H1 (cell line): Measurements from ENCODE around the gene ZNF469. TPM values are rescaled to one million over a fixed set of nuclear protein-coding genes. Genes with fewer than 3 reads are reported as not detected.

ENCODE experiments used
- CTCF ChIA-PET: fragments of 300-600 bp; sonication (Branson Sonifier 250); formaldehyde crosslinking; loops from one replicate; lab custom pipeline; 2021; ENCODE audit not compliant: partially characterized antibody; lab: Charles Lee
- POLR2A ChIA-PET: fragments of 300-600 bp; sonication (Branson Sonifier 250); formaldehyde crosslinking; loops from one replicate; lab custom pipeline; 2021; ENCODE audit warnings: inconsistent platforms; ENCODE audit not compliant: partially characterized antibody; lab: Charles Lee
- DNase-seq, 2 experiments: peaks; one replicate each; pipeline versions ENCODE4 v3.0.0 to v3.0.0-alpha.2; 2010 to 2022; ENCODE audit warnings: low spot score in 2 of 2, low read depth in 1 of 2, mixed read lengths in 1 of 2
- FAIRE-seq: peaks from 2 replicates; lab custom pipeline; 2011; peaks lifted over from hg19 to GRCh38; lab: Jason Lieb, UNC
- H2AFZ ChIP-seq: 2 replicates; pipeline ENCODE4 v1.8.1; 2012; ENCODE audit warnings: low read length, inconsistent platforms
- H2AK5ac ChIP-seq: 2 replicates; pipeline ENCODE4 v1.6.1; 2013; ENCODE audit warnings: low read depth, low read length
- H2BK120ac ChIP-seq: replicated peaks from 2 replicates; pipeline ENCODE3; 2013; ENCODE audit warnings: low read depth, low read length, inconsistent platforms
- H2BK12ac ChIP-seq: 2 replicates; pipeline ENCODE4 v1.6.1; 2013; ENCODE audit warnings: low read depth, low read length
- H2BK15ac ChIP-seq: 2 replicates; pipeline ENCODE4 v1.6.1; 2013; ENCODE audit warnings: low read length
- H2BK20ac ChIP-seq: 2 replicates; pipeline ENCODE4 v1.6.1; 2013; ENCODE audit warnings: low read length
- H2BK5ac ChIP-seq: 2 replicates; pipeline ENCODE4 v1.6.1; 2013; ENCODE audit warnings: low read depth, low read length
- H3K14ac ChIP-seq: 2 replicates; pipeline ENCODE4 v1.6.1; 2013; ENCODE audit warnings: inconsistent platforms; ENCODE audit not compliant: insufficient read length
- H3K18ac ChIP-seq: 2 replicates; pipeline ENCODE4 v1.6.1; 2013; ENCODE audit warnings: low read length; ENCODE audit errors: extremely low read depth
- H3K23ac ChIP-seq: 2 replicates; pipeline ENCODE4 v1.6.1; 2013; ENCODE audit warnings: inconsistent platforms; ENCODE audit not compliant: insufficient read length
- H3K23me2 ChIP-seq: 2 replicates; pipeline ENCODE4 v1.6.1; 2013; ENCODE audit warnings: low read depth, low read length
- H3K27ac ChIP-seq: 2 replicates; pipeline ENCODE4 v1.6.1; 2011; ENCODE audit warnings: low read depth, low read length, inconsistent platforms
- H3K27me3 ChIP-seq, 4 experiments: replicated peaks in 1 of 4; 1 replicate in 1 of 4; 2 replicates in 3 of 4; pipeline versions ENCODE4 v1.6.1 to v1.8.1; 2011 to 2013; ENCODE audit warnings: low read length in 3 of 4, mild to moderate bottlenecking in 3 of 4, inconsistent platforms in 2 of 4, mixed read lengths in 2 of 4, moderate library complexity in 1 of 4; ENCODE audit not compliant: control insufficient read depth in 3 of 4, insufficient read depth in 3 of 4; ENCODE audit errors: extremely low read depth in 1 of 4
- H3K36me3 ChIP-seq, 4 experiments: 2 replicates each; pipeline versions ENCODE4 v1.6.1 to v1.8.1; 2011 to 2013; ENCODE audit warnings: mild to moderate bottlenecking in 4 of 4, low read length in 3 of 4, moderate library complexity in 2 of 4, control low read depth in 1 of 4, inconsistent platforms in 1 of 4; ENCODE audit not compliant: insufficient read depth in 4 of 4, control insufficient read depth in 2 of 4
- H3K4ac ChIP-seq: replicated peaks from 2 replicates; pipeline ENCODE3; 2013; ENCODE audit warnings: low read length, low read depth, mixed read lengths, inconsistent platforms; ENCODE audit not compliant: insufficient read length
- H3K4me1 ChIP-seq, 4 experiments: replicated peaks in 1 of 4; 1 replicate in 1 of 4; 2 replicates in 3 of 4; pipeline versions ENCODE4 v1.6.1 to v1.8.1; 2011 to 2013; ENCODE audit warnings: low read length in 3 of 4, inconsistent platforms in 2 of 4, mixed read lengths in 1 of 4; ENCODE audit not compliant: insufficient read depth in 4 of 4, control insufficient read depth in 3 of 4
- H3K4me2 ChIP-seq, 2 experiments: 2 replicates each; pipeline versions ENCODE4 v1.6.1 to v1.8.1; 2011 to 2013; ENCODE audit warnings: low read depth in 2 of 2, low read length in 2 of 2, control low read depth in 1 of 2, inconsistent platforms in 1 of 2, mild to moderate bottlenecking in 1 of 2; ENCODE audit not compliant: insufficient read depth in 1 of 2
- H3K4me3 ChIP-seq, 4 experiments: fragments of 200-600, 300-600 bp in 1 of 4; sonication (generic), shearing (Covaris generic), sonication (Bioruptor Twin) in 1 of 4; 2 replicates each; pipeline versions ENCODE4 v1.5.1 to v1.8.1; 2011 to 2016; ENCODE audit warnings: low read length in 4 of 4, low read depth in 3 of 4, control low read depth in 2 of 4, inconsistent platforms in 2 of 4, mild to moderate bottlenecking in 2 of 4, mixed read lengths in 1 of 4, moderate library complexity in 1 of 4; ENCODE audit not compliant: insufficient read depth in 2 of 4; ENCODE audit errors: extremely low read depth in 1 of 4
- H3K56ac ChIP-seq: replicated peaks from 2 replicates; pipeline ENCODE3; 2013; ENCODE audit warnings: low read depth, mild to moderate bottlenecking, mixed read lengths, low read length, inconsistent platforms; ENCODE audit not compliant: insufficient read length
- H3K79me1 ChIP-seq: 2 replicates; pipeline ENCODE4 v1.6.1; 2013; ENCODE audit warnings: low read depth, low read length, control low read depth
- H3K79me2 ChIP-seq, 2 experiments: 2 replicates each; pipeline versions ENCODE4 v1.6.1 to v1.8.1; 2012 to 2013; ENCODE audit warnings: low read length in 2 of 2, mild to moderate bottlenecking in 2 of 2, inconsistent platforms in 1 of 2; ENCODE audit not compliant: insufficient read depth in 2 of 2, control insufficient read depth in 1 of 2
- H3K9ac ChIP-seq, 4 experiments: replicated peaks in 1 of 4; 1 replicate in 1 of 4; 2 replicates in 3 of 4; pipeline versions ENCODE4 v1.6.1 to v1.8.1; 2011 to 2013; ENCODE audit warnings: low read depth in 3 of 4, low read length in 3 of 4, control low read depth in 2 of 4, mild to moderate bottlenecking in 2 of 4, moderate library complexity in 2 of 4, inconsistent platforms in 1 of 4; ENCODE audit errors: extremely low read depth in 1 of 4
- H3K9me3 ChIP-seq, 2 experiments: 2 replicates each; pipeline versions ENCODE4 v1.6.1 to v1.8.1; 2012 to 2013; ENCODE audit warnings: mild to moderate bottlenecking in 2 of 2, moderate library complexity in 2 of 2, control low read depth in 1 of 2, inconsistent platforms in 1 of 2, low read depth in 1 of 2, low read length in 1 of 2, mixed read lengths in 1 of 2; ENCODE audit not compliant: insufficient read depth in 2 of 2
- H4K20me1 ChIP-seq, 2 experiments: replicated peaks in 1 of 2; 2 replicates each; pipeline versions ENCODE3 to v1.8.1; 2011 to 2013; ENCODE audit warnings: inconsistent platforms in 2 of 2, low read length in 2 of 2, mild to moderate bottlenecking in 1 of 2; ENCODE audit not compliant: insufficient read depth in 2 of 2, control insufficient read depth in 1 of 2
- H4K5ac ChIP-seq: 2 replicates; pipeline ENCODE4 v1.6.1; 2013; ENCODE audit warnings: low read length, low read depth, mixed read lengths, inconsistent platforms; ENCODE audit not compliant: insufficient read length
- H4K8ac ChIP-seq: 2 replicates; pipeline ENCODE4 v1.8.0; 2013; ENCODE audit warnings: mild to moderate bottlenecking, moderate library complexity, low read length, inconsistent platforms; ENCODE audit not compliant: insufficient read depth; ENCODE audit errors: extremely low read depth
- H4K91ac ChIP-seq: replicated peaks from 2 replicates; pipeline ENCODE3; 2013; ENCODE audit warnings: low read length, mixed read lengths, inconsistent platforms; ENCODE audit not compliant: insufficient read length
- FOSL1 ChIP-seq: IDR thresholded peaks from 2 replicates; pipeline ENCODE4 v1.6.1; 2011; ENCODE audit warnings: mild to moderate bottlenecking, low read depth, low read length, moderate library complexity; ENCODE audit not compliant: insufficient read depth
- POLR2AphosphoS5 ChIP-seq: IDR thresholded peaks from 2 replicates; pipeline ENCODE4 v1.6.1; 2011; ENCODE audit warnings: low read depth, low read length
- SUZ12 ChIP-seq: fragments of 200-600 bp; sonication (generic); IDR thresholded peaks from 2 replicates; pipeline ENCODE4 v1.6.1; 2012; ENCODE audit warnings: mild to moderate bottlenecking, inconsistent platforms, low read length, moderate library complexity, mixed read lengths
- TCF12 ChIP-seq: IDR thresholded peaks from 2 replicates; pipeline ENCODE4 v1.6.1; 2011; ENCODE audit warnings: low read depth, mild to moderate bottlenecking, low read length
- WGBS, 2 experiments: shearing (Covaris generic) in 1 of 2; methylation state at CpG; one replicate each; pipeline versions ENCODE4 v1.1.6 to v1.1.7; 2013 to 2015; ENCODE audit warnings: low lambda C conversion rate in 2 of 2, mixed read lengths in 2 of 2, inconsistent platforms in 1 of 2, low coverage in 1 of 2, missing lambda C conversion rate in 1 of 2; ENCODE audit not compliant: insufficient replicate concordance in 2 of 2, insufficient coverage in 1 of 2, insufficient read length in 1 of 2; ENCODE audit errors: extremely low coverage in 1 of 2, missing lambda C conversion rate in 1 of 2; 5-methylcytosine and 5-hydroxymethylcytosine counted together
- polyA plus RNA-seq, 7 experiments: library from polyadenylated mRNA; depleted of rRNA in 3 of 7; stranded (reverse) in 5 of 7; unstranded in 2 of 7; fragments of >200 nt in 5 of 7; fragments of 200-250 nt in 2 of 7; gene quantifications; 1 replicate in 5 of 7; 2 replicates in 1 of 7; 4 replicates in 1 of 7; pipeline versions ENCODE4 v1.2.1 to v1.2.3, GENCODE V29; 2011 to 2013; ENCODE audit warnings: missing spikeins in 2 of 7, mixed read lengths in 2 of 7
- total RNA-seq: library from RNA; stranded (reverse); fragmentation: NEBNext Ultra II Directional; extraction: Animal tissue kit (Norgen Biotek cat#: 25700); gene quantifications from 2 replicates; pipeline ENCODE4 v1.2.1, GENCODE V29; 2021
- TF ChIP-seq, protein P1 (sequence below): IDR thresholded peaks from 2 replicates; pipeline ENCODE4 v1.6.1; 2012; ENCODE audit warnings: inconsistent platforms
- TF ChIP-seq, protein P2 (sequence below): IDR thresholded peaks from 2 replicates; pipeline ENCODE4 v1.6.1; 2011; ENCODE audit warnings: low read length, improper control_type of control experiment
- TF ChIP-seq, protein P3 (sequence below), 3 experiments: IDR thresholded peaks; 1 replicate in 2 of 3; 2 replicates in 1 of 3; pipeline versions ENCODE4 v1.5.1 to v1.6.1; 2011; ENCODE audit warnings: low read length in 3 of 3, mild to moderate bottlenecking in 3 of 3, inconsistent platforms in 2 of 3, low read depth in 1 of 3, moderate library complexity in 1 of 3; ENCODE audit not compliant: insufficient read depth in 1 of 3; ENCODE audit errors: control extremely low read depth in 1 of 3

The ZNF469 gene
- total and polyA plus RNA-seq, 2 of the 8 experiments (the other 6 are each of a cell fraction or from before 2014, with no cell fraction given), result 0.30 to 1.8 TPM

DNA sequence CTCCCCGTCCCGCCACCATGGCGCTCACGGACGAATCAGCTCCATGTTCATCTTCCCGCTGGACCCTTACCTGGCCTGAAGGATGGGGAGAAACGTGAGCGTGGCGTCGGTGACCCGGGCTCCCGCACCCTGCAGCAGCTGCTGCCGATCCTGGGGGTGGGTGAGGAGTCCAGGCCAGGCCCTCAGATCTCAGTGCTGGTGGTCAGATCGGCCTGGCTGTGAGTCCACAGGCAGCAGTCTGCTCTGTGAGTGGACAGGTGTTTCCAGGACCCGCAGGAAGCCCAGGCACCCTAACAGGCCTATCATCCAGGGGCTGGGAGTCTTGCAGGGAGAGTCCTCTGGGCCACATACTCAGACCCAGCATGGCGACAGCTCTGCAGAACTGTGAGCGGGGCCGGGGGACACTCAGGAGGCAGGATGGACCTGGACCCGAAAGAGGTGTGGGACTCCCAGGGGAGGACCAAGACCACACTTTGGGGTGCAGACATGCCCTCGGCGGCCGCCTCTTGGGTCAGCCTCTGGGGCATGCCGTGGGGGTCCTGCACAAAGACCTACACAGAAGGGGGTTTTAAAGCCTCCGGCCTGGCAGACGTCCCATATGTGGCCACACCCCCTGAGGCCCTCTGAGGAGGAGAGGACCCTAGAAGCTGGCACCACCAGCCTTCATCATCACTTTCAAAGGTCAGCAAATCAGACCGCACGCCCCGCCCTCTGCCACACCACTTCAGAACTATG lies 27.2 kb upstream of the ZNF469 start:
- POLR2A ChIA-PET, result no interaction called here
- no peak overlapping the region for H2BK12ac ChIP-seq
- H3K4ac ChIP-seq, result no peak overlapping the region
- no peak overlapping the region for H2BK15ac ChIP-seq
- no peak overlapping the region for H4K8ac ChIP-seq
- no peak overlapping the region for H3K4me2 ChIP-seq
- no peak overlapping the region for H3K4me3 ChIP-seq
- no peaks in the 10 kb centered on the region for H4K20me1 ChIP-seq
- H3K9me3 ChIP-seq, result peaks cover under 1 to 4% of the 10 kb centered on the region in 2 experiments; a peak in 1 of 4 replicates
- H3K9ac ChIP-seq, result no peak overlapping the region
- no peaks in the 10 kb centered on the region for H3K79me2 ChIP-seq
- H3K27ac ChIP-seq, result no peak overlapping the region
- no peaks in the 10 kb centered on the region for H3K36me3 ChIP-seq
- no peak overlapping the region for H4K5ac ChIP-seq
- FAIRE-seq (no peak), DNase-seq (no peak)
- WGBS, 2 experiments, result 89% methylated on average over 28 of the region's 28 CpGs; no CpG with 5 or more reads in 1 of the 2 experiments
- CTCF ChIA-PET, result interaction anchor here (1.2 to 2.4 kb wide), 5 partner anchors 12 to 377 kb away, joined by 3 to 8 read pairs (median 3); no protein-coding TSS in a partner anchor
- H3K4me1 ChIP-seq, result peaks cover 0 to 21% (median 9%) of the 10 kb centered on the region in 4 experiments; a peak in 6 of 7 replicates
- H2BK20ac ChIP-seq, result no peak overlapping the region; the same call in 1 of the 2 replicates
- no peak overlapping the region for H2AFZ ChIP-seq
- H2BK5ac ChIP-seq, result no peak overlapping the region
- no peak overlapping the region for H2BK120ac ChIP-seq
- H3K27me3 ChIP-seq, result no peaks in the 10 kb centered on the region
- no peak overlapping the region for H3K56ac ChIP-seq
- no peaks in the 10 kb centered on the region for H3K23me2 ChIP-seq
- H3K14ac ChIP-seq, result no peak overlapping the region
- no peaks in the 10 kb centered on the region for H3K79me1 ChIP-seq
- no peak overlapping the region for H4K91ac ChIP-seq
- H3K23ac ChIP-seq, result no peak overlapping the region
- H2AK5ac ChIP-seq, result no peak overlapping the region
- H3K18ac ChIP-seq, result no peak overlapping the region
- TF ChIP-seq, protein P1, sequence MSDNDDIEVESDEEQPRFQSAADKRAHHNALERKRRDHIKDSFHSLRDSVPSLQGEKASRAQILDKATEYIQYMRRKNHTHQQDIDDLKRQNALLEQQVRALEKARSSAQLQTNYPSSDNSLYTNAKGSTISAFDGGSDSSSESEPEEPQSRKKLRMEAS, result no peak
- no peak for TF ChIP-seq POLR2AphosphoS5
- no peak for TF ChIP-seq FOSL1
- no peak for TF ChIP-seq SUZ12
- TF ChIP-seq, protein P2, sequence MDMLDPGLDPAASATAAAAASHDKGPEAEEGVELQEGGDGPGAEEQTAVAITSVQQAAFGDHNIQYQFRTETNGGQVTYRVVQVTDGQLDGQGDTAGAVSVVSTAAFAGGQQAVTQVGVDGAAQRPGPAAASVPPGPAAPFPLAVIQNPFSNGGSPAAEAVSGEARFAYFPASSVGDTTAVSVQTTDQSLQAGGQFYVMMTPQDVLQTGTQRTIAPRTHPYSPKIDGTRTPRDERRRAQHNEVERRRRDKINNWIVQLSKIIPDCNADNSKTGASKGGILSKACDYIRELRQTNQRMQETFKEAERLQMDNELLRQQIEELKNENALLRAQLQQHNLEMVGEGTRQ, result no peak
- no peak for TF ChIP-seq TCF12
- TF ChIP-seq, protein P3, sequence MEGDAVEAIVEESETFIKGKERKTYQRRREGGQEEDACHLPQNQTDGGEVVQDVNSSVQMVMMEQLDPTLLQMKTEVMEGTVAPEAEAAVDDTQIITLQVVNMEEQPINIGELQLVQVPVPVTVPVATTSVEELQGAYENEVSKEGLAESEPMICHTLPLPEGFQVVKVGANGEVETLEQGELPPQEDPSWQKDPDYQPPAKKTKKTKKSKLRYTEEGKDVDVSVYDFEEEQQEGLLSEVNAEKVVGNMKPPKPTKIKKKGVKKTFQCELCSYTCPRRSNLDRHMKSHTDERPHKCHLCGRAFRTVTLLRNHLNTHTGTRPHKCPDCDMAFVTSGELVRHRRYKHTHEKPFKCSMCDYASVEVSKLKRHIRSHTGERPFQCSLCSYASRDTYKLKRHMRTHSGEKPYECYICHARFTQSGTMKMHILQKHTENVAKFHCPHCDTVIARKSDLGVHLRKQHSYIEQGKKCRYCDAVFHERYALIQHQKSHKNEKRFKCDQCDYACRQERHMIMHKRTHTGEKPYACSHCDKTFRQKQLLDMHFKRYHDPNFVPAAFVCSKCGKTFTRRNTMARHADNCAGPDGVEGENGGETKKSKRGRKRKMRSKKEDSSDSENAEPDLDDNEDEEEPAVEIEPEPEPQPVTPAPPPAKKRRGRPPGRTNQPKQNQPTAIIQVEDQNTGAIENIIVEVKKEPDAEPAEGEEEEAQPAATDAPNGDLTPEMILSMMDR (IDR thresholded peaks at IDR 0.05; ENCODE audit: control extremely low read depth in 1 of 3, insufficient read depth in 1 of 3, low read depth in 1 of 3, low read length in 3 of 3), result no peak
